SU-DHL-6 (cell line): Measurements from ENCODE around the gene CMKLR1.

ENCODE experiments used
- H2AFZ ChIP-seq: fragments of 200-600 bp; sonication (generic); 2 replicates; pipeline ENCODE4 v1.6.1; 2014; ENCODE audit warnings: low read depth, mild to moderate bottlenecking, moderate library complexity, mixed read lengths, antibody characterized with exemption, low read length; ENCODE audit not compliant: severe bottlenecking
- H3F3A ChIP-seq: fragments of 200-600 bp; shearing (Covaris generic); 2 replicates; pipeline ENCODE4 v1.6.0; 2016; ENCODE audit warnings: antibody characterized with exemption, mild to moderate bottlenecking; ENCODE audit not compliant: insufficient read depth
- H3K27ac ChIP-seq: fragments of 200-600 bp; sonication (generic); 2 replicates; pipeline ENCODE4 v1.5.1; 2016; ENCODE audit warnings: low read depth, mild to moderate bottlenecking, low read length, moderate library complexity, mixed read lengths
- H3K27me3 ChIP-seq: fragments of 200-600 bp; sonication (generic), shearing (Covaris generic); 2 replicates; pipeline ENCODE4 v1.6.0; 2014; ENCODE audit warnings: mild to moderate bottlenecking, low read length
- H3K36me3 ChIP-seq: fragments of 200-600 bp; sonication (generic); 2 replicates; pipeline ENCODE4 v1.6.1; 2014; ENCODE audit warnings: mild to moderate bottlenecking, low read length, mixed read lengths
- H3K4me2 ChIP-seq: fragments of 300-600, 200-600 bp; shearing (Covaris generic), sonication (generic); 2 replicates; pipeline ENCODE4 v1.6.0; 2014; ENCODE audit warnings: low read length, low read depth, mild to moderate bottlenecking; ENCODE audit not compliant: poor library complexity, severe bottlenecking
- H3K4me3 ChIP-seq: fragments of 200-600 bp; sonication (generic); 2 replicates; pipeline ENCODE4 v1.5.1; 2014; ENCODE audit warnings: antibody characterized with exemption, low read length, mild to moderate bottlenecking, mixed read lengths; ENCODE audit not compliant: insufficient read depth, poor library complexity, severe bottlenecking
- H3K79me2 ChIP-seq: fragments of 200-600 bp; sonication (generic); 2 replicates; pipeline ENCODE4 v1.6.1; 2014; ENCODE audit warnings: mild to moderate bottlenecking, low read length, moderate library complexity; ENCODE audit not compliant: insufficient read depth
- H3K9ac ChIP-seq: fragments of 200-600 bp; sonication (generic); 2 replicates; pipeline ENCODE4 v1.7.0; 2014; ENCODE audit warnings: mild to moderate bottlenecking, low read length
- H3K9me2 ChIP-seq: fragments of 200-600 bp; sonication (generic); replicated peaks from 2 replicates; pipeline ENCODE4 v1.6.1; 2014; ENCODE audit warnings: low read length; ENCODE audit not compliant: insufficient read depth
- H3K9me3 ChIP-seq: fragments of 200-600 bp; sonication (generic); 2 replicates; pipeline ENCODE4 v1.6.1; 2014; ENCODE audit warnings: low read length, mixed read lengths; ENCODE audit not compliant: insufficient read depth
- H4K20me1 ChIP-seq: fragments of 200-600 bp; sonication (generic); 2 replicates; pipeline ENCODE4 v1.6.1; 2014; ENCODE audit warnings: low read depth, mild to moderate bottlenecking, antibody characterized with exemption, low read length, moderate library complexity, mixed read lengths
- EZH2phosphoT487 ChIP-seq: fragments of 200-600 bp; sonication (generic), shearing (Covaris generic); conservative IDR thresholded peaks from 2 replicates; pipeline ENCODE4 v1.6.1; 2018; ENCODE audit warnings: mild to moderate bottlenecking, antibody characterized with exemption, low read length, moderate library complexity, mixed read lengths
- TF ChIP-seq, protein P1 (sequence below): fragments of 200-600 bp; sonication (generic); IDR thresholded peaks from one replicate; pipeline ENCODE4 v1.5.1; 2017; ENCODE audit warnings: antibody characterized with exemption, mild to moderate bottlenecking, low read length, moderate library complexity; ENCODE audit not compliant: insufficient read depth, poor library complexity, severe bottlenecking

The CMKLR1 gene

DNA sequence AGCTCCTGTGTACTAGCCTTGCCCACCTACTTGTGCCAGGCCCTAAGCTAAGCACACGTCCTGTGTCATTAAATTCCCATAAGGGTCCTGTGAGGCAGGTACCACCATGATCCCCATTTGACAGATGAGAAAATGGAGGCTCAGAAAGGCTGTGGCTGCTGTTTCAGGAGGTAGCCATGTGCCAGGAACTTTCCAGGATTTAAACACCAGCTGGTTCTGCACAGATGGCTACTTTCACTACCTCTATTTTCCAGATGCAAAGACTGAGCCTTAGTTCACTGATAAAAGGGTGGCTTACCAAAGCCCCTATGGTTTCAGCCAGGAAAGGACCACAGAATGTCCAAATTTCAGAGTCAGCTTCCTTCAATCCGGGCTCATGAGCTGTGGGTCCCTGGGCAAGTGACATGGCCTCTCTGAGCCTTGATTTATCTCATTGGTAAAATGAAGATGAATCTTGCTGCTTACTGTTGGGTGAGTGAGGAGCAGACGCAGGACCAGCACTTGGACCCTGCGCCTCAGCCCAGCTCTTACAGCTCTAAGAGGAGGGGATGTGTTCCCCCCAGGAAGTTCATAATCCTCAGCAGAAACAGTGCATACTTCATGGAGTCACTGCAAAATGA lies 23.5 kb downstream of the CMKLR1 start:
- Histone ChIP-seq H2AFZ (no peak overlapping the region), H3K4me3 (no peak overlapping the region), H3K4me2 (no peak overlapping the region), H3K9me3 (no peaks in the 10 kb centered on the region), H3K27ac (no peak overlapping the region), H3K9ac (no peak overlapping the region), H3K36me3 (no peaks in the 10 kb centered on the region), H4K20me1 (no peaks in the 10 kb centered on the region), H3K27me3 (no peaks in the 10 kb centered on the region), H3K9me2 (no peaks in the 10 kb centered on the region), H3K79me2 (no peaks in the 10 kb centered on the region), H3F3A (no peaks in the 10 kb centered on the region)
- no peak for TF ChIP-seq EZH2phosphoT487
- TF ChIP-seq, protein P1, sequence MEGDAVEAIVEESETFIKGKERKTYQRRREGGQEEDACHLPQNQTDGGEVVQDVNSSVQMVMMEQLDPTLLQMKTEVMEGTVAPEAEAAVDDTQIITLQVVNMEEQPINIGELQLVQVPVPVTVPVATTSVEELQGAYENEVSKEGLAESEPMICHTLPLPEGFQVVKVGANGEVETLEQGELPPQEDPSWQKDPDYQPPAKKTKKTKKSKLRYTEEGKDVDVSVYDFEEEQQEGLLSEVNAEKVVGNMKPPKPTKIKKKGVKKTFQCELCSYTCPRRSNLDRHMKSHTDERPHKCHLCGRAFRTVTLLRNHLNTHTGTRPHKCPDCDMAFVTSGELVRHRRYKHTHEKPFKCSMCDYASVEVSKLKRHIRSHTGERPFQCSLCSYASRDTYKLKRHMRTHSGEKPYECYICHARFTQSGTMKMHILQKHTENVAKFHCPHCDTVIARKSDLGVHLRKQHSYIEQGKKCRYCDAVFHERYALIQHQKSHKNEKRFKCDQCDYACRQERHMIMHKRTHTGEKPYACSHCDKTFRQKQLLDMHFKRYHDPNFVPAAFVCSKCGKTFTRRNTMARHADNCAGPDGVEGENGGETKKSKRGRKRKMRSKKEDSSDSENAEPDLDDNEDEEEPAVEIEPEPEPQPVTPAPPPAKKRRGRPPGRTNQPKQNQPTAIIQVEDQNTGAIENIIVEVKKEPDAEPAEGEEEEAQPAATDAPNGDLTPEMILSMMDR, result no peak

DNA sequence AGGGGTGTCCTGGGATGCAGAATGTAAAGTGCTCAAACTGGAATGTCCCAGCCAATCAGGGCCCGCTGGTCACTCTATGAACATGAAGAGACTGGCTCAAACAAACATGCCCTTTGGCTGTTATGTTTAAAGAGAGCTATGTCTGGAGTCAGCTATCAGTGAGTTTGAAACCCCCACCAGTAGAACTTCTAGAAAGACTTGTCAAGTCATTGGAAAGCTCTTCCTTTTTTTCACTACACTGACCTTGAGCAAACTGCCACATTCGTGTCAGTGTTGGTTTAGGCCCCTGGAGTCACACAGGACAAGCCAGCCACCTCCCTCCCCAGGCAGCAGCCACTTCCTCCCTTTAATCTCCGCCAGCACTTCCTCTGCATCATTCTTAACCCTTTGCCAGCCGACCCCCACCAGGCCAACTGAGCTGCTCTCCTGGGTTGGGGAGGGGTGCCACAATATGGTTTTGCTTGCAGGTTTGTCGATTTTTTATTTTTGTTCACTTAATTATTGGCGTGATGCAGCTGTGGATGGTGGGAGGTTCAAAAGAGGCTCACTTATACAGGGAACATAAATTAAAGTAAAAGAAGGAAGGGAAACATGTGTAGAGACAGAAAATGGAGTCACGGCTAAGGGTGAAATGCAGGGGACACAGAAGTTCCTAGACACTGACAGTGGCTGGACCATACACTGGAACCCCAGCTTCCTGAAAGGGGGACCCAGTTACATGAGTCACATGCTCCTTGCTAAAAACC lies 25.3 kb downstream of the CMKLR1 start:
- Histone ChIP-seq H3F3A (no peaks in the 10 kb centered on the region), H2AFZ (no peak overlapping the region), H3K27ac (no peak overlapping the region), H3K4me3 (no peak overlapping the region), H3K79me2 (no peaks in the 10 kb centered on the region), H3K36me3 (no peaks in the 10 kb centered on the region), H3K9me2 (no peaks in the 10 kb centered on the region), H3K9ac (no peak overlapping the region), H3K27me3 (no peaks in the 10 kb centered on the region), H3K4me2 (no peak overlapping the region), H4K20me1 (no peaks in the 10 kb centered on the region), H3K9me3 (no peaks in the 10 kb centered on the region)
- no peak for TF ChIP-seq EZH2phosphoT487
- TF ChIP-seq, protein P1, result no peak

DNA sequence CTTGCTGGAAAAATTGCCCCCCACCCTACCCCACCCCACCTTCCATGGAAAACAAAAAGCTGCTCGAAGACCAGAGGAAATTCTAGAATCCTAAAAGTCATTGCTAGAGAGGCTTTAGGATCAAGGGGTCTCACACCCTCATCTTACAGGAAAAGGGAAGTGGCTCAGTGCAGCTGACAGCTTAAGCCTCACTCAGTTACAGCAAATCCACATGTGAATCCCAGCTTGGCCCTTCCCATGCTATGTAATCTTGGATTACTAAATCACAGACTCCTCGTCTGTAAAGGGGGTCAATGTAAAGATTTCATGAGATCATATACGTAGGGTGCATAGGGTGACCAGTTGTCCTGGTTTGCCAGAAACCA lies 25.9 kb downstream of the CMKLR1 start:
- Histone ChIP-seq H3K4me2 (no peak overlapping the region), H3K36me3 (no peaks in the 10 kb centered on the region), H3K4me3 (no peak overlapping the region), H3K9me2 (no peaks in the 10 kb centered on the region), H2AFZ (no peak overlapping the region), H3K27ac (no peak overlapping the region), H3K9me3 (no peaks in the 10 kb centered on the region), H4K20me1 (no peaks in the 10 kb centered on the region), H3K9ac (no peak overlapping the region), H3K27me3 (no peaks in the 10 kb centered on the region), H3F3A (no peaks in the 10 kb centered on the region), H3K79me2 (no peaks in the 10 kb centered on the region)
- TF ChIP-seq EZH2phosphoT487, result no peak
- TF ChIP-seq, protein P1, result no peak
